ENCODE measurements around the gene MCOLN1.

The MCOLN1 gene

DNA sequence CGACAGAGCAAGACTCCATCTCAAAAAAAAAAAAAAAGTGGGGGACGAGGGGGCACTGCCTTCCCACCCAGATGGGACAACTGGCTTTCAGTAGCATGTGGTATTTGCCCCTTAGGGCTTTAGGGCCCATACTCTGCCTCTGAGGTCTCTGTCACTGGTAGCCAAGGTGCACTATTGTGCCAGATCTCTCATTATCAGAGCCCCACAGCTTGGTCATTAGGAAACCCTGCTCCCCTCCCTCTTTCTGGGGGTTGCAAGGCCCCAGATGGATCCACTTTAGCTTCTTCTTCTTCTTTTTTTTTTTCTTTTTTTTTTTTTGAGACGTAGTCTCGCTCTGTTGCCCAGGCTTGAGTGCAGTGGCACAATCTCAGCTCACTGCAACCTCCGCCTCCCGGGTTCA lies 17.7 kb upstream of the MCOLN1 start:
- DNase-seq: no peak

DNA sequence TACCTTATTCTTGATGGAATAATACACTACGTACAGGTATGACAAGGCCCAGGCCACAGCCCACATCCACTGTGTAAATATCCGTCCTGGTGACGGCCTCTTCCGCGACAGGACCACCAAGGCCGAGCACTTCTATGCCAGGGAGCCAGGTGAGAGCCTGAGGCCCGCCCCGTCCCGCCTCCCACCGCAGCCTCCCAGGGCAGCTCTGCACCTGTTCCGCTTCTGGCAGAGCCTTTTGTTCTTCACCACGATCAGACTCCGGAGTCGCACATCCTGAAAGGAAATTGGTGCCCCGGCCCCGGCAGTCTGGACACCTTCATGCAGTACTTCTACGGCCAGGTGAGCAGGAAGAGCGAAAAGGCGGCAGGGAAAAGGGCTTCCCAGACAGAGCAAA lies 17.1 kb upstream of the MCOLN1 start:
- DNase-seq: no peak

DNA sequence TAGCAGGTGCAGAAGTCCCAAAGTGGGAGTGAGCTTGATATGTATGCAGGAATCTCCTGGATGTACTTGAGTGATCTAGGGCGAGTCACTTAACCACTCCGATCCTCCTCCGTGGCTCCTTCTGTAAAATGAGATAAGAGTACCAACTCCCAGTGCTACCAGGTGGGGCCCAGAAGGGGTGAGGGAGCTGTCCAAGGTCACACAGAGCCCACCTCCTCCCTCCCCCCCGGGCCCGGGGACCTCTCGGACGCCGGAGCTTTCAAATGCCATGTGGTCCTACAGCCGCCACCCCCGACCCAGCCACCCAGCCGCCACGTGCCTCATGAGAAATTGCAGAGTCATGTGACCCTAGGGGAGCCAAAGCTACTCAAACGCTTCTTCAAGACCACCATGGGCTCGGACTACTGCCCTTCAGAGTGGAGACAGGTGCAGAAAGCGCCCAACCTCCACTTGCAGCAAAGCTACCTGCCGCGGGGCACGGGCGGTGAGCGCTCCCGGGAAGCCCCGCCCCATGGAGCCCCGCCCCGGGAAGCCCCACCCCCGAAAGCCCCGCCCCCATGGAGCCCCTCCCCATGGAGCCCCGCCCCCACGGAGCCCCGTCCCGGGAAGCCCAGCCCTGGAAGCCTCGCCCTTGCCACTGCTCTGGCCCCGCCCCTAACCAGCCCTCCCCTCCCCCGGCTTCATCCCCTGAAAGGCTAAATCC lies 16.6 kb upstream of the MCOLN1 start:
- DNase-seq: no peak

DNA sequence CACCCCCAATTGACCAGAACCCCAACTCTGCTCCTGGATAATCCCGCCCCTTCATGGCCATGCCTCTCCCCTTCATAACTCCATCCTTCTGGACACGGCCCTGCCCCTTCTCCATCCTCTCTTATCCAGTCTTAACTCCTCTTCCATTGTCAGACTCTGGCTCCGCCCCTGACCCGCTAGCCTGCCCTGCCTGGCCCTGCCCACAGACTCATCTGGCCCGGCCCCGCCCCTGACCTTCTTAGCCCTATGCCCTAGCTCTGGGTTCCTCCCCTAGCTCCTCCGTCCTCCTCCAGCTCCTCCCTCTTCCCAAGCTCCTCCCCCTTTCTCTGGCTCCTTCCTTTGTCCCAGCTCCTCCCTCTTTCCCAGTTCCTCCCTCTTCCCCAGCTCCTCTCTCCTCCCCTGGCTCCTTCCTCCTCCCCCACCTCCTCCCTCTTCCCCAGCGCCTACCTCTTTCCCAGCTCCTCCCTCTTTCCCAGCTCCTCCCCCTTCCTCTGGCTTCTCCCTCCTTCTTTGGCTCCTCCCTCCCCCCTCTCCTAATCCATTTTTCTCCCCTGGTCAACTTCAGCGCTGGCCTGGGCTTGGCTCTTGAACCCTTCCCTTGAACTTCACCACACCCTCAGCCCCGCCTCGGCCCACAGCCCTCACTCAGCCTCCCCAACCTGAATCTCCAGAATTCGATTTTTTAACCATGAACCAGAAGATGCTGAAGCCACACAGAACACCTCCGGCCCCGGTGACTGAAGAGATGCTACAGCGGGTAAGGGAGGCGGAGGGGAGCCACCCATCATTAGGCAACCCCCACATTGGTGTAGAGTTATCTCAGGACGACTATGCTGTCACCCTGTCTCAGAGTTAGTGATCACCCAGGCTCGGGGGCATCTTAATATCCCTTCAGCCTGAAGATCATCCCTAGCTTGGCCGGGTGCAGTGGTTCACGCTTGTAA lies 15.8 kb upstream of the MCOLN1 start:
- no peak for DNase-seq

DNA sequence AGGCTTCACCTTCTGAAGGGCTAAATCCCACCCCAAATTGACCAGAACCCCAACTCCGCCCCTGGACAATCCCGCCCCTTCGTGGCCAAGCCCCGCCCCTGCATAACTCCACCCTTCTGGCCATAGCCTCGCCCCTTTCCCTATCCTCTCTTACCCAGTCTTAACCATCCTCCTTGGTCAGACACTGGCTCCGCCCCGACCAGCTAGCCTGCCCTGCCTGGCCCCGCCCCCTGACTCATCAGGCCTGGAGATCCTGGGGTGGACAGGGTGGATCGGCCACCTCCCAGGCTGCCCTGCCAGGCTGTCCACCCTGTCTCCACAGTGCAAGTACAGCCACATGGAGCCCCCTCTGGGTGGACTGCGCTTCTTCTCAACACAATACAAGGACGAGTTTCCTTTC lies 14.5 kb upstream of the MCOLN1 start:
- no peak for DNase-seq

DNA sequence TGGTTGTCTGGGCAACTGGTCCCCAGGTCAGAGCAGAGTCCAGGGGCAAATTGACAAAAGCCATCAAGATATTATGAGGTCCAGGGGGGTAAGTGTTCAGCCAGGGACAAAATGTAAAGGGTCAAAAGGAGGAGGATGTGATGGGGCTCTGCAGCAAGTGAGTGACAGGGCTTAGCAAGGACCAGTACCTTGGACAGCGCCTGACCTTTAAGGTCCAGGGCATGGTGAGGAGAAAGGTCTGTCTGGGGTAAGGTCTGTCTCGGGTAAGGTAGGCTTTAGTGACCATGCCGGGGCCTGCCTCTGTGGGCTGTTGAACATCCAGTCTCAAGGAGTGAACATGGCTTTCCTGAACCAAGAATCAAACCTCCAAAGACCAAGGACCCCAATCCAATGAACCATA lies 12.8 kb upstream of the MCOLN1 start:
- no peak for DNase-seq

DNA sequence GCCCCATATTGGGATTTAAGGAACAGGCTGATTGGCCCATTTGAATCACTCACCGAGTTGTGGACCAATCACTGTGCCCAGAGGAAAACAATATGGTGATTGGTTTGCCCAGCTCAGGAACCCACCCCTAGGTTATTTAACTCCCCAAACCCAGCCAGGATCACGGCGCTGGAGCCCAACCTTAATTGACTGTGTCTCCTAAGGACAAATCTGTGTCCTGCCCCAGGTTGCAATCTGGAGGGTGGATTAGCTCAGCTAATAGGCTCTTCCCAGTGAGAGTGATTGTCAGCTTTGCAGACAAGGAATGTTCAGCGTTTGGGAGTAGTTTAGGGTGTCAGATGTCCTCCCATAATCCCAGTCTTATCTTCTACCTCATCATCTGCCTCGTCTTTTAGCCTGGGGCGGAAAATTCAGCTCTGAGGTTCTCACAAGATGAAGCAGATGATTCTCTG lies 10.0 kb upstream of the MCOLN1 start:
- no peak for DNase-seq

DNA sequence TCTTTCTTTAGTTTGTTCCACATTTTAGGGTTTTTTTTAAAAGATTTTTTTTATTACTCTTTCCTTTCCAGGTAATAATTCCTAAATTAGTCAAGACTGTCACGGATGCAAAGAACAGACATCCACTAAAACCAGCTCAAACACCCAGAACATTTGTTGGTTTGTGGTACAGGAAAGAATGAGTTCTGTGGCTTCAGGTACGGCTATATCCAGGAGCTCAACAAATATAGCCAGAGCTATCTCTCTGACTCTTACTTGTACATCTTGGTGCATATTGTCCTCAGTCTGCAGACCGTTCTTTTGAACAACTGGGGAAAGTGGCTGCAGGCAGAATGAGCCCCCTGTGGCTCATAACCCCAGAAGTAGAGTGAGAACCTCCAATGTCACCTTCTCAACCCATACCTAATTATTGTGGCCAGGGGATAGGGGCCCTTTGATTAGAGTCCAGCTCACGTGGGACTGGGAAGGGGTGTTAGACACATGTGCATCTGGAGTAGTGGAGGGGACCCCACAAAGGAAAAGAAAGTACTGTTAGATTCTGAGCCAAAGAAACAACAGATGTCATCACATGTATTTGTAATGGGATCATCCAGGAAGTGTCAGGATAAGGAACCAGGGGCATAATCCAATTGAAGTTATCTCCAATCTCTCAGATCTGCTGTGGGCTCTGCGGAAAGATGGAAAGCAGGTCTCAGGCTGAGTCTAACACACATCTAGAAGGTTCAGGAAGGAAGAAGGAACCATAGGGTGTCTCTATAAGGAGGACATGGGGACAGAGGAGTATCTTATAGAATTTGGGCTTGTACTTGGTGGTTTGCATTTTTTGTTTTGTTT lies 8.4 kb upstream of the MCOLN1 start:
- no peak for DNase-seq

DNA sequence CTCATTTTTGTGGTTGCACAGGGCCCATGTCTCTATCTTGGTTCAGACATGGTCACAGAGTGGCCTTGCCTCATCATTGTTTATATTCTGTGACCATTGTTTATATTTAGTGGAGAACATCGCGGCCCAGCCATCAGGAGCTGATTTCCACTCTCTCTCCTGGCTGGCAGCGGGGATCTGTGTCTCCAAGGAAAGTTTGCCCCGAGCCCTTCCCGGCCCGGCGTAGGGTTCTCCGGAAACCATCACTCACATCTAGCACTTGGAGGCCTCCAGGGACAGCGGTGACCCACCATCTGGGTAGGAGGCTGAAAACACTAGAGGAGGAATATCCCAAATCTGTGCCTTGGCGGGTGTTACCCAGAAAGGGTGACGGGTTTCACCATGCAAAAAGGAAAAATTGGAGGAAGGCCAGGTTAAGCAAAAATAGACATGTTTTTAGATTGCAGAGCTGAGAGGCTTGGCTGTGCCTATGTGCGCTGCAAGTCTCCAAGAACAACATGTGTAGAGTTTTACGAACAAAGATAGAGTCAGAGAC lies 7.2 kb upstream of the MCOLN1 start:
- DNase-seq: no peak

DNA sequence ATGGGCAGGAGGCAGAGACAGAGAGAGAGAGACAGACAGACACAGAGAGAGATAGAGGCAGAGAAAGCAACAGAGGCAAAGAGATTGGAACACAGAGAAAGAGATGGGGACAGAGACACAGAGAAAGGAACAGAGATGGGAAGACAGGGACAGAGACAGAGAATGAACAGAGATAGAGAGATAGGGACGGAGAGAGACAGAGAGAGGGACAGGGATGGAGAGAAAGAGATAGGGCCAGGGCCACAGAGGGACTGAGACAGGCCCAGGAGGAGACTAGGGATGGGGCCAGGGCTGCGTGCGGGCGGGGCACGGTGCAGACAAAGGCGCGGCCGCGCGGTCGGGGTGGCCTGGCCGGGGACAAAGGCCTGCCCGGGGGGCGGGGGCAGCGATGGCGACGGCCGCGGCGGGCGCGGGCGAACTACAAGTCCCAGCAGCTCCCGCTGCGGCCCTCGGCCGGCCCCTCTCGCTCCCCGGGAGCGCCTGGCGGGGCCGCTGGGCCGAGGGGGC lies 6.7 kb upstream of the MCOLN1 start, which contains the start of gene ZNF358:
ZNF358 (plus strand) TSS at position 459 of the 507 bp plus-strand sequence. CDS start 3,140 bp downstream, outside the sequence.
- no peak for DNase-seq

DNA sequence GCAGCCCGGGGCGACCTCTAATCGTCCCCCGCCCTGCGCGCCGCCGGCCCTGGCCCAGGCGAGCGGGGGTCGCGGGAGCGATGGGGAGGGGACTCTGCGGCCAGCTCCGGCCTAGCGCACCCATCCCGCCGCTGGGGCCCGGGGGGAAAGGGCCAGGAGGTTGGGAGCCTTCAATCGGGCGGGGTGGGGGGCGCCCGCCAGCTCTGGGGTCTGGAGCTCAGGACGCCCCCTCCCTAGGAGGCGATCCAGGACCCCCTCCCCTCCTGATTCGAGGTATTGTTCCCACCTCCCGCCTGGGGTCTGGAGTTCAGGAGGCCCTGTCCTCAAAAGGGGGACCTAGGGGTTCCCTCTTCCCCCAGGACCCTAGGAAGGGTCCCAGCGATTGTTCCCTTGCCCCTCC lies 6.1 kb upstream of the MCOLN1 start:
- no peak for DNase-seq

DNA sequence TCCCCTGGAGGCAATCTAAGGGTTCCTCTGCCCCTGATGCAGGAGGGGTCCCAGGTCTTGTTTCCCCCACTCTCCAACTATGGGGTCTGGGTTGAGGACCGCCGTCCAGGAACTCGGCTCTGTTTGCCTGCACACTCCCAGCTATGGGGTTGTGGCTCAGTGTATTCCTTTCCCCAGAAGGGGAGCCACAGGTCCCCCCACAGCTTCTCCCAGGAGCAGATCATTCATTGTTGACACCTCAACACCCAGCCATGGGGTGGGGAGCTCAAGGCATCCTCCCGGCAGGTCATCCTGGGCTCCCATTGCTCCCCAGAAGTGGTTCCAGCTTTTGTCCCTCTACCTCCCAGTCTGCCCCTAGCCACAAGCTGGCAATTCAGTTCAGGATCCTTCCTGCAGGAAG lies 5.5 kb upstream of the MCOLN1 start:
- DNase-seq: no peak

DNA sequence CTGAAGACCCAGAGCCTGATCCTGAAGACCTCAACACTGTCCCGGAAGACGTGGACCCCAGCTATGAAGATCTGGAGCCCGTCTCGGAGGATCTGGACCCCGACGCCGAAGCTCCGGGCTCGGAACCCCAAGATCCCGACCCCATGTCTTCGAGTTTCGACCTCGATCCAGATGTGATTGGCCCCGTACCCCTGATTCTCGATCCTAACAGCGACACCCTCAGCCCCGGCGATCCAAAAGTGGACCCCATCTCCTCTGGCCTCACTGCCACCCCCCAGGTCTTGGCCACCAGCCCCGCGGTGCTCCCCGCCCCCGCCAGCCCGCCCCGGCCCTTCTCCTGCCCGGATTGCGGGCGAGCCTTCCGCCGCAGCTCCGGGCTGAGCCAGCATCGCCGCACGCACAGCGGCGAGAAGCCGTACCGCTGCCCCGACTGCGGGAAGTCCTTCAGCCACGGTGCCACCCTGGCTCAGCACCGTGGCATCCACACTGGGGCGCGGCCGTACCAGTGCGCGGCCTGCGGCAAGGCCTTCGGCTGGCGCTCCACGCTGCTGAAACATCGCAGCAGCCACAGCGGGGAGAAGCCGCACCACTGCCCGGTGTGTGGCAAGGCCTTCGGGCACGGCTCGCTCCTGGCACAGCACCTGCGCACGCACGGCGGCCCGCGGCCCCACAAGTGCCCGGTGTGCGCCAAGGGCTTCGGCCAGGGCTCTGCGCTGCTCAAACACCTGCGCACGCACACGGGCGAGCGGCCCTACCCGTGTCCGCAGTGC lies 2.9 kb upstream of the MCOLN1 start:
- no peak for DNase-seq

DNA sequence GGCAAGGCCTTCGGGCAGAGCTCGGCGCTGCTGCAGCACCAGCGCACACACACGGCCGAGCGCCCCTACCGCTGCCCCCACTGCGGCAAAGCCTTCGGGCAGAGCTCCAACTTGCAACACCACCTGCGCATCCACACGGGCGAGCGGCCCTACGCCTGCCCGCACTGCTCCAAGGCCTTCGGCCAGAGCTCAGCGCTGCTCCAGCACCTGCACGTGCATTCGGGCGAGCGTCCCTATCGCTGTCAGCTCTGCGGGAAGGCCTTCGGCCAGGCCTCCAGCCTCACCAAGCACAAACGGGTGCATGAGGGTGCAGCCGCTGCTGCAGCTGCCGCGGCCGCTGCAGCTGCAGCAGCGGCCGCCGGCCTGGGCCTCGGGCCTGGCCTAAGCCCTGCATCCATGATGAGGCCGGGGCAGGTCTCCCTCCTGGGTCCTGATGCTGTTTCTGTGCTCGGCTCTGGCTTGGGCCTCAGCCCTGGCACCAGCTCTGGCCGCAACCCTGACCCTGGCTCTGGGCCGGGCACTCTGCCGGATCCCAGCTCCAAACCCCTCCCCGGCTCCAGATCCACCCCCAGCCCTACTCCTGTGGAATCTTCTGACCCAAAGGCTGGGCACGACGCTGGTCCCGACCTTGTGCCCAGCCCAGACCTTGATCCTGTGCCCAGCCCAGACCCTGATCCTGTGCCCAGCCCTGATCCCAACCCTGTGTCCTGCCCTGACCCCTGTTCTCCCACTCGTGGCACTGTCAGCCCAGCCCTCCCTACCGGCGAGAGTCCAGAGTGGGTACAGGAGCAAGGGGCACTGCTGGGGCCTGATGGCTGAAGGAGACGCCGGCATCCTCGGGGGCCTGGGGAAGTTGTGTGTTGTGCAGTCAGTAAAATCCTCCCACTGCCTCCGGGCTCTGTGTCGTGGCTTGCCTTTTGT lies 2.0 kb upstream of the MCOLN1 start:
- no peak for DNase-seq

DNA sequence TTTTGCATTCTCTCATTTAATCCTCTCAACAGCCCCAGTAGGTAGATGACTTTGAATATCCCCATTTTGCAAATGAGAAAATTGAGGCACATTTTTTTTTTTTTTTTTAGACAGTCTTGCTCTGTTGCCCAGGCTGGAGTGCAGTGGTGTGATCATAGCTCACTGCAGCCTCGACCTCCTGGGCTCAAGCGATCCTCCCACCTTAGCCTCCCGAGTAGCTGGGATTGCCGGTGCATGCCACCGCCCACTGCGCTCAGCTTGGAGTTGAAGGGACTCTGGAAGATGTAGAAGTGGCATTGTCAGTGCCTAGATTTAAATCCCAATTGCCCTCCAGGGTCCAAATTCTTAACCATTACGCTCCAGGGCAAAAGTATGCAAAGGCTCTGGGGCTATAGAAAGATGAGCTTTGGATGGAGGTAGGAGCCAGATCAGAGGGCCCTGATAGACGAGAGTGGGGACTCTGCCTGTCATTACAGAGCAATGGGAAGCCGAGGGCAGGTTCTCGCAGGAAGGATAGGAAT lies 813 bp upstream of the MCOLN1 start:
- no peak for DNase-seq

DNA sequence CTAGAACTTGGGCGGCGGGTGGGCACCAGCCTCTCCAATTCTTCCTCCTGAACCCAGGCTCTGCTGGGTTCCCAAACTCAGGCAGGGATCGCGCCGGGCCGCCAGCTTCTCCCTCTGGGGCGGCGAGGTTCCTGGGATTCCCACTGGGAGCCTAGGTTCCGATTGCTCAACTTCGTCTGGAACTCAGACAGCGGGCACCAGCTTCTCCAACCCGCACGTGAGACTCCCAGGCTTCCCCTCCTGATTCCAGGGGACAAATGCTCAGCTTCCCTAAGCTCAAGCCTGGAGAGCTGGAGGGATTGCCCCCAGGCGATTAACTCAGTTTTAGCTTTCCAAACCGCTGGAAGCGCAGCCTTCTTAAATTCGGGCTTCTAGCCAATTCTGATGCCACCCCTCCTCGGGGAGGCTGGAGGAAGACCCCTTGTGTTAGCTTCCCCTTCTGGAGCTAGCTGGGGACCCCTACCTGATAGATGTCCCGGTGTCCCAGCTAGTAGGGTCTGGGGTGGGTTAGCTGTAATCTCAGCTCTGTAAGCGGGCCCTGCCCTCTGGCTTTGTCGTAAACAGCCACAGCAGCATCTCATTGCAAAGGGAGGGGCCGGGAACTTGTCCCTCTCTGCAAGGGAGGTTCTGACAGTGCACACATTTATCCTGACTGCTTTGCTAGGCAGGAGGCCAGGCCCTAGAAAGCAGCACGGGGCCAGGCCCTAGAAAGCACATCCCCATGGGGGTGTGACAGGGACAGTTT lies 671 bp downstream of the MCOLN1 start:
- no peak for DNase-seq

DNA sequence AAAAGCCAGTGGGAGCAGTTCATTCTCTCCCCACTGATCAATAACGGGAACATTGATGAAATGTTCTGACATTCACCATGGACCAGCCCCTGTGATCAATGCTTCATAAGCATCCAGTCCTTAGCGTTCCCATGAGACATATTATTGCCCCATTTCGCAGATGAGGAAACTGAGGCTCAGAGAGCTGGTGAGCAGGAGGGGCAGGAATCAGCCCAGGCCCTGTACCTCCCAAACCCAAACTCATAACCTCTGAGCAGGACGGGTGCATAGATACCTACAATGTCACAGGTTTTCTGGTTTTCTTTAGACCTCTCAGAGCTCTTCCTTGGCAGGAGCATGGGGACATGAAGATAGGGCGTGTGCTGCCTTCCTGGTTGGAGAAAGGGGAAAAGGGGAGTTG lies 2.1 kb downstream of the MCOLN1 start:
- DNase-seq: no peak

DNA sequence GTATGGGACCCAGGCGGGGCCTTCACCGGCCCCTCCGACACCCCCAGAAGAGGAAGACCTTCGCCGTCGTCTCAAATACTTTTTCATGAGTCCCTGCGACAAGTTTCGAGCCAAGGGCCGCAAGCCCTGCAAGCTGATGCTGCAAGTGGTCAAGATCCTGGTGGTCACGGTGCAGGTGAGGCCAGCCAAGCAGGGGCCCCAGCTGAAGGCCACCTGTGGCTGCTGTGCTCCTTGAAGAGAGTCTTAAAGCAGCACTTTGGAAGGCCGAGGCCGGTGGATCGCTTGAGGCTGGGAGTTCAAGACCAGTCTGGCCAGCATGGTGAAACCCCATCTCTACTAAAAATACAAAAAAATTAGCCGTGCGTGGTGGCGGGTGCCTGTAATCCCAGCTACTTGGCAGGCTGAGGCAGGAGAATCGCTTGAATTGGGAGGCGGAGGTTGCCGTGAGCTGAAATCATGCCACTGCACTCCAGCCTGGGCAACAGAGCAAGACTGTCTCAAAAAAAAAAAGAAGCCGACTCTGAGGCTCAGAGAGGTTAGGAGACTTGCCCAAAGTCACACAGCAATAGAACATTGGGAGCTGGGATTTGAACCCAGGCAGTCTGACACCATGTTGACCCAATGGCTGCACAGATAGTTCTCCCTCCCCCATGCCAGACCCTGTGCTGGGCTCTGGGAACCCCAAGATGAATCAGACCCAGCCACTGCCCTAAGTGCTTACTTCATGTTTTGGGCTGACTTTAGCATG lies 2.7 kb downstream of the MCOLN1 start:
- DNase-seq: no peak

All from T-helper 9 cell (primary cell).